Peyer's patch (tissue), 4 donors: ENCODE results near the gene AGBL3. TPM values are rescaled to one million over a fixed set of nuclear protein-coding genes. Genes with fewer than 3 reads are reported as not detected.

Source experiments
- DNase-seq, 3 donors: peaks; one replicate each; pipeline ENCODE4 v3.0.0-alpha.2; 2017 to 2019
- H3K27ac ChIP-seq, 4 donors: fragments of 200-600 bp; sonication (generic); one replicate each; pipeline ENCODE4 v1.5.1; 2016 to 2019
- H3K27me3 ChIP-seq, 2 donors: fragments of 200-600 bp; sonication (generic); one replicate each; pipeline ENCODE4 v1.5.1; 2019
- H3K36me3 ChIP-seq, 3 donors: fragments of 200-600 bp; sonication (generic); one replicate each; pipeline ENCODE4 v1.5.1; 2016 to 2019
- H3K4me1 ChIP-seq, 4 donors: fragments of 200-600 bp; sonication (generic); one replicate each; pipeline ENCODE4 v1.5.1; 2016 to 2019
- H3K4me3 ChIP-seq, 4 donors: fragments of 200-600 bp; sonication (generic); 1 replicate in 3 of 4; 2 replicates in 1 of 4; pipeline ENCODE4 v1.5.1; 2016 to 2019; ENCODE audit warnings: mild to moderate bottlenecking in 1 of 4
- H3K9me3 ChIP-seq, 4 donors: fragments of 200-600 bp; sonication (generic); one replicate each; pipeline ENCODE4 v1.5.1; 2016 to 2019; ENCODE audit warnings: mild to moderate bottlenecking in 1 of 4
- POLR2A ChIP-seq, 2 donors: fragments of 450-650 bp; IDR thresholded peaks; one replicate each; pipeline ENCODE4 v1.5.1; 2017; ENCODE audit warnings: antibody characterized with exemption in 2 of 2, mild to moderate bottlenecking in 2 of 2, moderate library complexity in 2 of 2
- total RNA-seq, 4 donors: library from RNA; depleted of rRNA; stranded (reverse); fragments of >200 nt; gene quantifications; one replicate each; pipeline ENCODE4 v1.1.0, GENCODE V29; 2016
- TF ChIP-seq, protein P1 (sequence below), 6 experiments: fragments of 450-650 bp in 4 of 6; fragments of 200-600 bp in 2 of 6; sonication (generic) in 1 of 6; IDR thresholded peaks; one replicate each; pipeline ENCODE4 v1.5.1; 2017 to 2019; ENCODE audit warnings: antibody characterized with exemption in 6 of 6, mild to moderate bottlenecking in 3 of 6, moderate library complexity in 1 of 6

AGBL3 gene
- total RNA-seq, 4 donors from 2014 or later = 0.38 to 8.4 (median 4.3) TPM

DNA sequence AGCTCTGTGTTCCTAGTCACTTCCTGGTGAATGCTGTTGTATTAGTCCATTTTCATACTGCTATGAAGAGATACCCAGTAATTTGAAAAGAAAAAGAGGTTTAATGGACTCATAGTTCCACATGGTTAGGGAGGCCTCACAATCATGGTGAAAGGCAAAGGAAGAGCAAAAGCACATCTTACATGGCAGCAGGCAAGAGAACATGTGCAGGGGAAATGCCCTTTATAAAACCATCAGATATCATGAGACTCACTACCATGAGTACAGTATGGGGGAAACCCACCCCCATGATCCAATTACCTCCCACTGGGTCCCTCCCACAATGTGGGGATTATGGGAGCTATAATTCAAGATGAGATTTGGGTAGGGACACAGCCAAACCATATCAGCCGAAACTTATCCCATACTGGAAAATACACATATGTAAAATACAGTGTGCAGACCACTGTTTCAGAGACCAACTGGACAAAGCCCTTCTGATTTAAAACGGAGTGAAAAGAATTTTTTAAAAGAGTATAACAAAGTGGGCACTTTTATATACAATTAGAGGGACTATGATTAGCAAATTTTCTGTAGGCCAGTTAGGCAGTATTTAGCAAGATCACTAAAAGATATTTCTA is 176.2 kb downstream of the AGBL3 start:
- DNase-seq = no peak
- Histone ChIP-seq H3K4me1 (peaks cover 3 to 27% (median 10%) of the 10 kb centered on the region in 4 donors), H3K27me3 (no peaks in the 10 kb centered on the region), H3K27ac (no peak overlapping the region), H3K4me3 (no peak overlapping the region), H3K36me3 (peaks cover 0 to 37% (median 0%) of the 10 kb centered on the region in 3 donors), H3K9me3 (no peaks in the 10 kb centered on the region)
- TF ChIP-seq POLR2A (IDR thresholded peaks at IDR 0.05) = no peak
- TF ChIP-seq, protein P1, sequence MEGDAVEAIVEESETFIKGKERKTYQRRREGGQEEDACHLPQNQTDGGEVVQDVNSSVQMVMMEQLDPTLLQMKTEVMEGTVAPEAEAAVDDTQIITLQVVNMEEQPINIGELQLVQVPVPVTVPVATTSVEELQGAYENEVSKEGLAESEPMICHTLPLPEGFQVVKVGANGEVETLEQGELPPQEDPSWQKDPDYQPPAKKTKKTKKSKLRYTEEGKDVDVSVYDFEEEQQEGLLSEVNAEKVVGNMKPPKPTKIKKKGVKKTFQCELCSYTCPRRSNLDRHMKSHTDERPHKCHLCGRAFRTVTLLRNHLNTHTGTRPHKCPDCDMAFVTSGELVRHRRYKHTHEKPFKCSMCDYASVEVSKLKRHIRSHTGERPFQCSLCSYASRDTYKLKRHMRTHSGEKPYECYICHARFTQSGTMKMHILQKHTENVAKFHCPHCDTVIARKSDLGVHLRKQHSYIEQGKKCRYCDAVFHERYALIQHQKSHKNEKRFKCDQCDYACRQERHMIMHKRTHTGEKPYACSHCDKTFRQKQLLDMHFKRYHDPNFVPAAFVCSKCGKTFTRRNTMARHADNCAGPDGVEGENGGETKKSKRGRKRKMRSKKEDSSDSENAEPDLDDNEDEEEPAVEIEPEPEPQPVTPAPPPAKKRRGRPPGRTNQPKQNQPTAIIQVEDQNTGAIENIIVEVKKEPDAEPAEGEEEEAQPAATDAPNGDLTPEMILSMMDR (IDR thresholded peaks at IDR 0.05) = no peak

DNA sequence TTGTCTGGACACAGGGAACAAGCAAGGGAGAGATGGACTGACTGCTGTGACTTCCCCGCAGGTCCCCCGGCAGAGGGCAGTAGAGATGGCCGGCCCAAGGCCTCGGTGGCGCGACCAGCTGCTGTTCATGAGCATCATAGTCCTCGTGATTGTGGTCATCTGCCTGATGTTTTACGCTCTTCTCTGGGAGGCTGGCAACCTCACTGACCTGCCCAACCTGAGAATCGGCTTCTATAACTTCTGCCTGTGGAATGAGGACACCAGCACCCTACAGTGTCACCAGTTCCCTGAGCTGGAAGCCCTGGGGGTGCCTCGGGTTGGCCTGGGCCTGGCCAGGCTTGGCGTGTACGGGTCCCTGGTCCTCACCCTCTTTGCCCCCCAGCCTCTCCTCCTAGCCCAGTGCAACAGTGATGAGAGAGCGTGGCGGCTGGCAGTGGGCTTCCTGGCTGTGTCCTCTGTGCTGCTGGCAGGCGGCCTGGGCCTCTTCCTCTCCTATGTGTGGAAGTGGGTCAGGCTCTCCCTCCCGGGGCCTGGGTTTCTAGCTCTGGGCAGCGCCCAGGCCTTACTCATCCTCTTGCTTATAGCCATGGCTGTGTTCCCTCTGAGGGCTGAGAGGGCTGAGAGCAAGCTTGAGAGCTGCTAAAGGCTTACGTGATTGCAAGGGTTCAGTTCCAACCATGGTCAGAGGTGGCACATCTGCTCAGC is 178.2 kb downstream of the AGBL3 start:
- no peaks in the 10 kb centered on the region for H3K9me3 ChIP-seq
- H3K4me1 ChIP-seq = peaks cover 6 to 44% (median 14%) of the 10 kb centered on the region in 4 donors
- TF ChIP-seq POLR2A (IDR thresholded peaks at IDR 0.05) = no peak
- TF ChIP-seq, protein P1 (IDR thresholded peaks at IDR 0.05) = no peak
- H3K27ac ChIP-seq = peak overlapping the region in 1 of 4 donors; percentile 7
- H3K27me3 ChIP-seq = no peaks in the 10 kb centered on the region
- peaks cover 0 to 47% (median 0%) of the 10 kb centered on the region in 3 donors for H3K36me3 ChIP-seq
- DNase-seq = no peak
- no peak overlapping the region for H3K4me3 ChIP-seq

DNA sequence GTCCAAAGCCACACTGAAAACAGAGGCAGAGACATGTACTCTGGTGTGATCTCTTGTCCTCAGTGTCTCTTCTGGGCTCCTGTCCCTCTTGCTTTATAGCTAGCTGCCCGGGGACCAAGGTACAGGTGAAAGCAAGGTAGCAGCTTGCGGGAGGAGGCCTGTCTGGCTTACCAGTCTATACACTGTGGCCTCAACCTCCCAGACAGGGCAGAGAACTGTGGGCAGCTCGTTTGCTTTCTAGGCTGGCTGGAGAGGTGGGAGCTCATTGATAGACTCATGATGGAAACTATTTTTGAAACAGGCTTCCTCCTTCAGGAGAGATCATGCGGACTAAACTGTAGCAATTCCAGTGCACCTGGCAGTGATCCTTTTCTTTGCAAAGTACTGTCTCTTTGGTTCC is 179.6 kb downstream of the AGBL3 start:
- DNase-seq = no peak
- TF ChIP-seq POLR2A (IDR thresholded peaks at IDR 0.05) = no peak
- TF ChIP-seq, protein P1 (IDR thresholded peaks at IDR 0.05) = no peak
- peaks cover 0 to 47% (median 0%) of the 10 kb centered on the region in 3 donors for H3K36me3 ChIP-seq
- H3K4me3 ChIP-seq = no peak overlapping the region
- no peaks in the 10 kb centered on the region for H3K27me3 ChIP-seq
- peaks cover 3 to 34% (median 8%) of the 10 kb centered on the region in 4 donors for H3K4me1 ChIP-seq
- H3K9me3 ChIP-seq = no peaks in the 10 kb centered on the region
- peak overlapping the region in 3 of 4 donors; percentile 6 to 97 (median 29) for H3K27ac ChIP-seq

DNA sequence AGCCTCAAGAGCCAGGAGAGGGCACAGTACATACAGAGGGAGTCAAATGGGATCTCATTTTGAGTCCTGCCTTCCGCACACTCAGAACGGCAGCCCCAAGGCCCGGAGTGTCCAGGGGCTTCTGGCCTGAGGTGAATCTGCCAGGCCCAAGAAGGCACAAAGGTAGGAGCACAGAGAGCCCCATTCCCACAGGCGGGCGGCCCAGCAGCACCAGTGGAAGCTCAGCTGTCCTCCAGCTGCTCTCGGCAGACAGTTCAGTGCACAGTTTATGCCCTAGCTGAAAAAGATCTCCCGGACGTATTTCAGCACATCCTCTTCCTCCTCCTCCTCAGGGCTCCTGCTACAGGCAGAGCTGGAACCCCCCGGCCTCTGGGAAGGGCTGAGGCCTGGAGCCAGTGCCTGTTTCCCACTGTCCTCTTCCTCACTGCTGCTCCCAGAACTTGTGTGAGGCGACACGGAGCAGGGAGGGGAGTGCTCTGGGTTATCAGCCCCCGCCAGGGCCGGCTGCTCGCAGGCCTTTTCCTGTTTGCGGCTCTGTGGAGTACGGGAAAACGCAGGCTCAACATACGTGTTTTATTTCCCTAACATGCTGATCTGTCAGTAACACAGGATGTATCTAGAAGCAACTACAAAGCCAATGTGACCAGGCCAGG is 180.2 kb downstream of the AGBL3 start:
- TF ChIP-seq, protein P1 (IDR thresholded peaks at IDR 0.05) = no peak
- TF ChIP-seq POLR2A (IDR thresholded peaks at IDR 0.05) = no peak
- H3K36me3 ChIP-seq = peaks cover 0 to 47% (median 0%) of the 10 kb centered on the region in 3 donors
- H3K4me1 ChIP-seq = peaks cover 3 to 35% (median 6%) of the 10 kb centered on the region in 4 donors
- no peak for DNase-seq
- H3K9me3 ChIP-seq = no peaks in the 10 kb centered on the region
- H3K4me3 ChIP-seq = no peak overlapping the region
- peak overlapping the region in 3 of 4 donors; percentile 6 to 97 (median 29) for H3K27ac ChIP-seq
- no peaks in the 10 kb centered on the region for H3K27me3 ChIP-seq

DNA sequence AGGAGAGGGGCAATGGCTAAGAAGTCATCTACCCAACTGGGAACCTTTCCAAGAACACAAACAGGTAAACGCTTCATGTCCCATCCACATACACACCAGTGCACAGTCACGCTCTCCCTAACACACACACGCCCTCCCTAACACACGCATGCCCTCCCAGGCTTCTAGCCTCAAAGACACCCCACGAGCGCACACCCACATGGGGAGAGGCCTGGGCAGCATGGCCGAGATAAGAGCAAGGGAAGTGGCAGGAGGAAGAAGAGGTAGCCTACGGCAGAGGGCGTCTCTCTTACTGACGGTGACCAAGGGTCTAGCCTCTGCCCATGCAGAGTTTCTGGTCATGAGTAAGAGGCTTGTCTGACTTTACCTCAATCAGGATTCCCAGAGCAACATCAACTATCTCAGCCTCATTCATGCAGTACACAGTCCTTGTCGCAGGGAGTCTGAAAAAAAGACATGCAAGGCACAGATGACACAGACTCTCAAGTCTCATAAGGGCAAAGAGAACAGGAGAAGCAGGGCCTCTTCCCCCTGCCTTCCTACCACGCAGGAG is 181.1 kb downstream of the AGBL3 start:
- no peak for TF ChIP-seq POLR2A (IDR thresholded peaks at IDR 0.05)
- TF ChIP-seq, protein P1 (IDR thresholded peaks at IDR 0.05) = no peak
- no peak for DNase-seq
- peaks cover 3 to 35% (median 6%) of the 10 kb centered on the region in 4 donors for H3K4me1 ChIP-seq
- peaks cover 0 to 47% (median 0%) of the 10 kb centered on the region in 3 donors for H3K36me3 ChIP-seq
- H3K4me3 ChIP-seq = no peak overlapping the region
- H3K27me3 ChIP-seq = no peaks in the 10 kb centered on the region
- no peaks in the 10 kb centered on the region for H3K9me3 ChIP-seq
- H3K27ac ChIP-seq = peak overlapping the region in 3 of 4 donors; percentile 29 to 97 (median 96)
